Fibroblast of skin of back (primary cell): ENCODE data around the gene SNX10. TPM values are rescaled to one million over a fixed set of nuclear protein-coding genes. Genes with fewer than 3 reads are reported as not detected.
"Not testable (repeated sequence)": the region's sequence is repeated elsewhere in the genome, so short reads cannot be mapped to it uniquely, and the experiment has no call there.

Experiments
- DNase-seq: peaks from one replicate; pipeline ENCODE4 v3.0.0-alpha.2; 2013
- polyA plus RNA-seq, 2 experiments: library from polyadenylated mRNA; unstranded; fragments of 120-200 nt; gene quantifications; one replicate each; pipeline ENCODE4 v1.2.1, GENCODE V29; 2013; ENCODE audit not compliant: insufficient read length in 2 of 2

Gene SNX10, protein sequence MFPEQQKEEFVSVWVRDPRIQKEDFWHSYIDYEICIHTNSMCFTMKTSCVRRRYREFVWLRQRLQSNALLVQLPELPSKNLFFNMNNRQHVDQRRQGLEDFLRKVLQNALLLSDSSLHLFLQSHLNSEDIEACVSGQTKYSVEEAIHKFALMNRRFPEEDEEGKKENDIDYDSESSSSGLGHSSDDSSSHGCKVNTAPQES
- not detected for polyA plus RNA-seq (2013, experiment 1 of 2; ENCODE audit: insufficient read length)
- not detected for polyA plus RNA-seq (2013, experiment 2 of 2; ENCODE audit: insufficient read length)

DNA sequence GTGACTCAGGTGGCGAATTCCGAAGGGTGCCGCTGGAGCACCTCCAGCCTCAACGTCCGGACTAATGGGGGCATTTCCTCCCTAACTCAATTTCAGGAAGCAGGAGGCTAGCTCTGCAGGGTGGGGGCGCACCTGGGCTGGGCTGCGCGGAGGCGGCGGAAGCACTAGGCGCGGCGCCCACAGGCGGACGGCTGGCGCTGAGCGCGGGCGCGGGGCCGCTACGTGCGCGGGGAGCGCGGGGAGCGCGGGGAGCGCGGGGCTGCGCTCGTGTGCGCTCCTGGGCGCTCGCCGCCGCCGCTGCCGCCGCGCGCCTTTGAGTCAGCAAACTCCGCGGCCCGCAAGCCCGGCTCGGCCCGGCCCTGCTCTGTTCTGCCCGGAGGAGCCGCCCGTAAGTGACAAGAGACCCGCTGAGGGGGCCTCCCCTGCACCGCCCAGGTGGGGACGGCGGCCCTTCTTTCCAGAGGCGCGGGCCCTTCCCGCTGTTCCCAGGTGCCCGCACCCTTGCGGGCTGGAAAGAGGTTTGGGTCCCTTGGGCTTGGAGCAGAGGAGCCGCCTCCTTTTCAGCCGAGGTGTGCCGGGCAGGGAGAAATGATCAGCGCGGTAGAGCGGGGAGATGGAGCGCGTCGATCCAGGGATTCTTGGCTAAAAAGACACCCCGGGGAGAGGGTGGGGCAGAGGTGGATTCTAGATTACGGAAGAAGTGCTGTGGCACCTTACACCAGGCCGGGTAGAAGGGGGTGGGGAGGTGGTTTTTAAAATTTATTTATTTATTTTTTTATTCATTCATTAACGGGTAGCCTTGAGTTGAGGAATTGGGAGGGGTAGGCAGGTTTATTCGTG, at the start of gene SNX10:
TSS of gene SNX10 (plus strand) at position 164 of the 840 bp plus-strand sequence. CDS start 54,581 bp downstream, outside the sequence.
- no peak for DNase-seq

DNA sequence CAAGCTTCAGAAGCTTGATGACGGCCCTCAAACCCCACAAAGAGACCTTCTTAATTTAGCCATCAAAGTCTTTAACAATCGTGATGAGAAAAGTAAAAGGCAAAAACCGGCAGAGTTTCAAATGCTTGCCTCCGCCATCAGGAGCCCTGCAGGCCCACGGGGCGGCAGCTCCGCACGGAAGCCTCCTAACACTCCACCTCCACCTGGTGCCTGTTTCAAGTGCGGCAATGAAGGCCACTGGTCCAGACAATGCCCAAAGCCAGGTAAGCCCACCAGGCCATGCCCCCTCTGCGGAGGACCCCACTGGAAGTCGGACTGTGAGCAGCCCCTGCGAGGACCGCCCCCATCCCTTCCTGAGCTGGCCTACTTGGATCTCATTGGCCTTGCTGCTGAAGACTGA, 46.5 kb upstream of the SNX10 start:
- DNase-seq: no peak

DNA sequence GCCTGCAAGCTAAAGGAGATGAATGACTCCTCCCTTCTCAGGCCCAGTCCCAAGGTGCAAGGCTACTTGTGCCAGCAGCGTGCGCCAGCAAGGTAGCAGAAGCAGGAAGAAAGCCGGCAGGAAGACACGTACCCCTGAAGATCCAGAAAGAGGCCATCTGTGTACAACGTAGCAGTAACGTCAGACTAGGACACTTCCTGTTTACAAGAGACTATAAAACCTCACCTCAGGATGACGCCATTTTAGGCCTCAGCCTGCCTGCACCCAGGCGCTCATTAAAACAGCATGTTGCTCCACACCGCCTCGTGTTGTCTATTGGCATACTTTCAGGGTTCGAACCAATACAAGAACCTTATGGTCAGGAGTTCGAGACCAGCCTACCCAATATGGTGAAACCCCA, 41.4 kb upstream of the SNX10 start:
- DNase-seq: no peak

DNA sequence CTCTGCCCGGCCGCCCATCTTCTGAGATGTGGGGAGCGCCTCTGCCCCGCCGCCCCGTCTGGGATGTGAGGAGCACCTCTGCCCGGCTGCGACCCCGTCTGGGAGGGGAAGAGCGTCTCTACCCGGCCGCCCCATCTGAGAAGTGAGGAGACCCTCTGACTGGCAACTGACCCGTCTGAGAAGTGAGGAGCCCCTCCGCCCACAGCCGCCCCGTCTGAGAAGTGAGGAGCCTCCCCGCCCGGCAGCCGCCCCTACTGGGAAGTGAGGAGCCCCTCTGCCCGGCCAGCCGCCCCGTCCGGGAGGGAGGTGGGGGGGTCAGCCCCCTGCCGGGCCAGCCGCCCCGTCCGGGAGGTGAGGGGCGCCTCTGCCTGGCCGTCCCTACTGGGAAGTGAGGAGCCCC, 29.8 kb upstream of the SNX10 start:
- DNase-seq: not testable (repeated sequence)

DNA sequence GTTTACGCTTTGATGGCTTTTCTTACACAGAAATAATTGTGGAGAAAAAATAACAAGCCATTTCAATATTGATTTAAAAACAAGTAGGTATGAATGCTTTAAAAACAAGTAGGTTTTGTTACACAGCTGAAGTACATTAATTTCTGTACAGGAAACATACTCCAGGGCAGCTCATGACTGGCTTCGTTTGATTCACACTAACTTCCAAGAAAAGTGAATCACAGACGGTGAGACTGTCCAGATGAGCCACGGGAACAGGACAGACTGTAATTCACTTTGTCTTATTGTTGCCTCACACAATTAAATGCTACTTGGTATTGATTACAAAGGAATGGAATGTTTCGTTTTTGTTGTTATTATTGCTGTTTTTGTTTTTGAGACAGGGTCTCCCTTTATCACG, 26.6 kb upstream of the SNX10 start:
- no peak for DNase-seq

DNA sequence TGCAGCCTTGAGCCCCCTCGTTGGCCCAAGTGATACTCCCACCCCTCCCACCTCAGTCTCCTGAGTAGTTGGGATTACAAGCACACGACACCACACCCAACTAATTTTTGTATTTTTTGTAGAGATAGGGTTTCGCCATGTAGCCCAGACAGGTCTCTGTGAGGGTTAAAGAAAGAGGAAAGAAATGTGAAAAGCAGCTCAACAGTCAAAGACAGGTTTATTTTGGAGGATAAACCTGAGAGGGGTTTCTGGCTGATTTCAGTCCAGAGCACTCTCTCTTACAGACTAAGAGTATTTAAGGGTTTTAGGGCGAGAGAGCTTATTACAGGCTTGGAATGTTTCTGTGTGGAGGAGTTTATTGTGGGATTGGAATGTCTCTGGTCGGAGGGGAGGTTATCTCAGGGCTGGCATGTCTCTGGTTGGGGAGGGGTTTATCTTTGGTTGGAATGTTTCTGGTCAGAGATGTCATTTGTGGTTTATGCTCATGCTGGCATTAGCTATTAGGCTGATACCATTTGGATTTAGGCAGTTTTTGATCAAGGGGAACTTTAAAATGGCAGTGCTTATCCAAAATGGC, 26.1 kb upstream of the SNX10 start:
- DNase-seq: no peak

DNA sequence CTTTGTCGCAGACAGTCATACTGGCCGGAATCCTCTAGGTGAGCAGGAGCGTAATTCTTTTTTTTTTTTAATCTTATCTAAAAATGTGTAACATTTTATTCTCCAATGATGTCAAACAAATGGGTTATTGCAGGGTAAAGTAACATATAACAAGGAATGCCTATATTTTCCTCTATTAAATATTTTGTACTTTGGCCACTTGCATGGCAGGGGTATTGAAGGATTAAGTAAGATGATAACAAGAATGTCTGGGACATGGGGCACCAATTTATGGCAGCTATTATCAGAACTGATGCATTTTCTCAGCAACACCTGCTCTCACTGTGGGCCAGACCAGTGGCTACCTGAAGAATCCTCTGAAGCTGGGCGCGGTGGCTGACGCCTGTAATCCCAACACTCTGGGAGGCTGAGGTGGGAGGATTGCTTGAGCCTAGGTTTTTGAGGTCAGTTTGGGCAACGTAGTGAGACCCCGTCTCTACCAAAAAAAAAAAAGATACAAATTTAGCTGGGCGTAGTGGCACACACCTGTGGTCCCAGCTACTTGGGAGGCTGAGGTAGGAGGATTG, 24.0 kb upstream of the SNX10 start:
- DNase-seq: no peak

DNA sequence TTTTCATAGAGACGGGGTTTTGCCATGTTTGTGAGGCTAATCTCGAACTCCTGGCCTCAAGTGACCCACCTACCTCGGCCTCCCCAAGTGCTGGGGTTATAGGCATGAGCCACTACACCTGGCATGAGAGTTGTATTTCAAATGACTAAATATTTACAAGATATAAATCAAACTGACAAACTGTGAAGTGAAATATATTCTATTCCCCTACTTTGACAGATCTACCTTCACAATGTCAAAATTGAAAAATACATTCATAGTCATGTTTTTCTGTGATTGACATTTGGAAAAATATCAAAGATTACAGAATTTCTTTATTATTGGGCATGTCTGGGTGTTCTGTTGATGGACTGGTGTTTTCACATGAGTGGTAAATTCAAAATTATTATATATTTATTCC, 16.4 kb upstream of the SNX10 start:
- DNase-seq: no peak

DNA sequence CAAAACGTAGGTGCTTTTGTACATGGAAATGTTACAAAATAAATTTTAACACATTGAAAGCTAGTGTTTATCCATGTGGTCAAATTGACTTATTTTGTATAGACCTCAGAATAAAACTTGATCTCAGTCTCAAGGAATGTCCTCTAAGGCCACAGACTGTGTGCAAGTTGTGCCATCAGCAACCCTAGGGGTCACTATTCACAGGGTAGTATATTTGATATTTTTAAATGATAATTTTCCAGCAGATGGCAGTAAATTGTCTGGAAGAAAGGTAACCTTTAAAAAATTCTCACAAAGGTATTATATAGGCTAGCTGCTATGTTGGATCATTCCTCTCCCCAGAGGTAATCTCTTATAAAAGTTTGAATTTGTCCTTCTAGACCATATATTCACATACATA, 12.9 kb upstream of the SNX10 start:
- DNase-seq: peak; percentile 11

DNA sequence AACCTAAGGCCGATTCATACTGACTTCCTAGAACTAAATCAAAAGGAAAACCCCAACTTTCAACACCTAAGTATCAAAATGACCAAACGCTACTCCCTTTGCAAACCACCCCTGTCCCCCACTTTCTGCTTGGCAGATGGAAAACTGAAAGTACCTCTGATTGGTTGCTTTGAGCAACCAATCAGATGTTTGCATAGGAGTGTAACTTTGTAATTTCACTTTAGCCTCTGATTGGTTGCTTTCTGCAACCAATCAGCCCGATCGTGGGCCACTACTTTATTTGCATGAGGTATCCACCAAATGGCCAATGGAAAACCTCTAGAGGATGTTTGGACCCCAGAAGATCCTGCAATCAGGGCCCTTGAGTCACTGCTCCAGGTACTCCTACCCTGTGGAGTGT, 12.3 kb upstream of the SNX10 start:
- DNase-seq: no peak

DNA sequence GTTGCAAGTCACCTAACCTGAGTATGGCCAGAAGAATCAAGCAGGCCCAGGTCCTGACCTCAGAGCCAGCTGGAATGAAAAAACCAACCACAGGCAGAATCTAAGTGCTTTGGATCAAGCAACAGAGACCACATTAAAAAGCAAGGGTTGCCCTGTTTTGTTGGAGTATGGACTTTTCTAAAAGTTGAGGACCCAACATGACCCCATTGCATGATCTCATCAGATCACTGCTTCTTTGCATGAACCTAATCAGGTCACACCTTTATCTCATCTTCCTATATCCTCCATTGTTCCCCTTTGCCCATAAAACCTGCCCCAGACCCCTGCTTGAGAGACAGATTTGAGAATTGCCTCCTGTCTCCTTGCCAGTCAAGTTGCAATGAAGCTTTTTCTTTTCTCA, 11.6 kb upstream of the SNX10 start:
- no peak for DNase-seq

DNA sequence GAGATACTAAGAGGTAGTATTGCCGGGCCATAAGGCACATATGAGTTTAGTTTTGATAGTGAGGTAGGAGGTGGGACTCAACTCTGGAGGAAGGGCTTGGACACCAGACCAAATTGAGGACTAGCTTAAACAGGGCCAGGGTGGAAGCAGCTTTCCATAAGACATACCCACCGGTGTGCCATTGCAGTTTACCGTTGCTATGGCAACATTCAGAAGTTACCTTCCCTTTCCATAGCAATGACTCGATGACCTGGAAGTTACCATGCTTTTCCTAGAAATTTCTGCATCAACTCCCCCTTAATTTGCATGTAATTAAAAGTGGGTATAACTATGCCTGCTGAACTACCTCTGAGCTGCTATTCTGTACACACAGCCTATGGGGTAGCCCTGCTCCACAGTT, 10.9 kb upstream of the SNX10 start:
- no peak for DNase-seq

DNA sequence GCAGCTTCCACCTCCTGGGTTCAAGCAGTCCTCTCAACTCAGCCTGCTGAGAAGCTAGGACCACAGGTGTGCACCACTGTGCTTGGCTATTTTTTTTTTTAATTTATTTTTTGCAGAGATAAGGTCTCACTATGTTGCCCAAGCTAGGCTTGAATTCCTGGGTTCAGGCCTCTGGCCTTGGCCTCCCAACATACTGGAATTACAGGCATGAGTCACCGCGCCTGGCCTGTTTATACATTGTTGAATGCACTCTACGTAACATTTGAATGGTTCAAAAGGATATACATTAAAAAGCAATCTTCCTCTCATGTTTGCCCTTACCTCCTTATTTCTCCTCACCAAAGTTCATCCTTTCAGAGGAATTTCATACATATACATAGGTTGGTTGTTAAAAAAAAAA, 7.2 kb upstream of the SNX10 start:
- DNase-seq: no peak

DNA sequence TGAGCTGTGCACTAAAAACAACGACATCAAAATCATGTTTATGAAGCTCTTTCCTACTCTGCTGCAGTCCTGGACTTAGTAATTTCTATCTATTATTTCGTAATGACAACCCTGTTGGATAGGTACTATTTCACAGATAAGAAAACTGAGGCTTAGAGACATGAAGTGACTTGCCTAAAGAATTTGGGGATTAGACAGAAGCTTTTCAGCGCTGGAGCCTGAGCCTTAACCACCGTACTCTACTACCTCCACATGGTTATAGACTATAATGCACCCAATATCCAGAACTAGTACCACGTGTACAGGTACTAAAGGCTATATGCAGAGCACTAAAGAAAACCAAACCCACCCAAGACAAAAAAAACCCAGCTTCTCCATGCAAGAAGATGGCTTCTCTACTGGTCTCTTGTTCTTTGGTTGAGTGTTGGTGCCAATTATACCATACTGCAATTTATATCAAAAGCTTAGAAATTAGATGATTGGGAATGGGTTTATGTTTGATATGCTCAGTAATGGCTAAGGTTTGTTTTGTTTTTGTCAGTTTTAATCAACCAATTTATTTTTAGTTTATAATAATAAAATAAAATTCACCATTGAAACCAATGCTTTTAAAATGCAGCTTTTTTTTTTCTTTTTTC, 6.5 kb upstream of the SNX10 start:
- no peak for DNase-seq

DNA sequence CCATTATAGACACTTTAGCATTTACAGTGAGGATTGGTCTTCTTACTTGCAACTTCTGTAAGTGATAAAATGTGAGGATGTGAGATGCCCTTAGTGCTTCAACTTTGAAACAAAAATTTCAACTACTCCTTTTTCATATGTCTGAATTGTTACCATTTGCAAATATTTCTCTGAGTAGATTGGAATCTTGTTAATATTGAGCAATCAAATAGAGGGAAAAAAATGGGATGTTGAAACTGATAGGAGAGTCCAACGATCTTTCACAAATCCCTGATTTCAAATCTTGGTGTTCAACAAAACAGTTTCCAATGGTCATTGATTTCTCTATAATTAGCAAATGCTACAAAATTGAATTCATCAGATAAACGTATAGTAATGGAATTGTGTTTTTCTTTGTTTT, 5.5 kb upstream of the SNX10 start:
- DNase-seq: no peak

DNA sequence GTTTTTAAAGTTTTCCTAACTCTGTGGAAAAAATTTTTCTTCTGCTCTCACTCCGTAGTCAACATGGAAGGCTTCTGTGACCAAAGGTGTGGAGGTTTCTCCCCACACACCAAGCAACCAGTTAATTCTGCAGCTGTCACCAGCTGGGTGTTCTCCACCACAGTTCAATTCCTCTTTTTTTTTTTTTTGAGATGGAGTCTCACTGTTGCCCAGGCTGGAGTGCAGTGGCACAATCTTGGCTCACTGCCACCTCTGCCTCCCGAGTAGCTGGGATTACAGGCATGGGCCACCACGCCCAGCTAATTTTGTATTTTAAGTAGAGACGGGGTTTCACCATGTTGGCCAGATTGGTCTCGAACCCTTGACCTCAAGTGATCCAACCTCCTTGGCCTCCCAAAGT, 3.5 kb upstream of the SNX10 start:
- not testable (repeated sequence) for DNase-seq

DNA sequence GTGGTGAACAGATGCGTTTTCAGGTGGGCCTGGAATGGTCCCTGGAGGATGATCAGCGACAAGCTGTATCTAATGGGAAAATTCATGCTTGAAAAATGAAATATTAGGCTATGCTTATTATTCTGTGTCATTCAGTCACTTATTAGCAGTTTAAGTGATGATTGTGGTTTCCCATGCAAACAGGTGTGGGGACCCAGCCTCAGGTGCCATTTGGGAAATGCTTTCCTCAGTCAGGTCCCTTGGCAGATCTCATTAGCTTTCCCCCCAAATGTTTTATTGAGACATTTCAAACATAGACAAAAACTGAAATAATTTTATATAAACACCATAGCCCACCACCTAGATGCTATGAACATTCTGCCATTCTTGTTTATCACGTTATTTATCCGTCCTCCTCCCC, 411 bp upstream of the SNX10 start:
- no peak for DNase-seq

DNA sequence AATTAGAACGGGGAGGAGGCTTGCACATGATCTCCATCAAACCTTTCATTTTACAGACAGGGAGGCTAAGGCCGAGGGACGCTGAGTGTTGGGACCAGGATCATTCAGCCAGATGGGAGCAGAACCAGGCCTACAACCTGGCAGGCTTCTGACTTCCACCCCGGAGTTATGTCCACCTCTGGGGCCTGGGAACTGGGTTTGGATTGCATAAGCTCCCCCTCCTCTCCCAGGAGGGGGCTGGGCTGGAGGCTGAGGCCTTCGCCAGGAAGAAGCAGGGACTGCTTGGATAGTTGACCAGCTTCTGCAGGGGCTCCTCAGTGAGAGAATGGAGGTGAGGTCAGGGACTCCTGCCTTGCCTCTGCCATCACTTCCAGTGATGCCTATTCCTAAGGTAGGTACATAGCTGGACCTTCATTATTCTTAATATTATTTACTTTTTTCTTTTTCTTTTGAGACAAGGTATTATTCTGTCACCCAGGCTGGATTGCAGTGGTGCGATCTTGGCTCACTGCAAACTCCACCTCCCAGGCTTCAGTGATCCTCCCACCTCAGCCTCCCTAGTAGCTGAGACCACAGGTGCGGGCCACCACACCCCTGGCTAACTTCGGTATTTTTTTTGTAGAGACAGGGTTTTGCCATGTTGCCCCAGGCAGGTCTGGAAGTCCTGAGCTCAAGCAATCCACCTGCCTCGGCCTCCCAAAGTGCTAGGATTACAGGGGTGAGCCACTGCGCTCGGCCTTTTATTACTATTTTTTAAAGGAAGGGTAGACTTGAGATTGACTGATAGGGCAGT, 1.3 kb downstream of the SNX10 start:
- DNase-seq: no peak

DNA sequence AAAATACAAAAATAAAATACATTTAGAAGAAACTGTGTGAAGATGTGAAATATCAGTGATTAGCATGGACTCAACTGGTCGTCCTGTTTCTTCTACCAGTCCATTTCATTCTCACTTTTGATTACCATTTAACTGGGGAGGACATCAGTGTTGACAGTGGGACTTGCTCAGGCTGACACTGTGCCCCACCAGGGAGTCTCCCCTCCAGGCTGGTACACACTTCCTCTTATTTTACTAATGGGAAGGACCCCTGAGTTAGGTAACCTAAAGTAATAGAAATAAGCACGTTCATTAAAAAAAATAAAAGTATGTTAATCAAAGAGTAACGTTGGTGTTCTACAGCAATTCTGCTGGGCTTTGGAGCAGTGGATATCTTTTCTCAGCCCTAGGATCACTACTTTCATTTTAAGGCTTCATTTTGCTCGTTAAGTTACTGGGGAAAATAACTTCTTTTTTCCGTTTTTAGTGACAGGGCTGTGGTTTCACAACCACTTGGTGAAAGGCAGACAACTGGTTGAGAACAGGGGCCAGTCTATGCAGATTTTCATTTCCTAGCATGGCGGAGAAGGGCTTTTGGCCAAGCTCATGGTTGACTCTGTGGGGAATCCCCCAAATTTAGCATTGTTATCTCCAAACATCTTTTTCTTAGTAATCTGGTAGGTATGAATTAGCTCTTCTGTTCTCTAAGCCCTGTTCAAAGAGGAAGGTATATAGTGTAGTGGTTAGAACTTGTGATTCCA, 2.1 kb downstream of the SNX10 start:
- no peak for DNase-seq

DNA sequence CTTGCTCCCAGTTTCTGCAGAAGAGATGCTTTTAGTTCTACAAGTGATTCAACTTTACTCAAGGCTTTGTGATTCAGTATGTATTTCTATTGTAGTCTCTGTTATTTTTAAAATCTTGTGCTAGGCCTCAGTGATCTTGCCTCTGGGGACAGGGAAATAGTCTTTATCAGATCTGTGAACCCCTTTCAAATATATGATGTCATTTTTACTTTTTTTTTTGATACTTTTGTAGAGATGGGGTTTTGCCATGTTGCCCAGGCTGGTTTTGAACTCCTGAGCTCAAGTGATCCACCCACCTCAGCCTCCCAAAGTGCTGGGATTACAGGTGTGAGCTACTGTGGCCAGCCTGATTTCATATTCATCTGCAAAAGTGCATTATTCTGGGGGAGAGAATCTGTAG, 3.4 kb downstream of the SNX10 start:
- DNase-seq: no peak

DNA sequence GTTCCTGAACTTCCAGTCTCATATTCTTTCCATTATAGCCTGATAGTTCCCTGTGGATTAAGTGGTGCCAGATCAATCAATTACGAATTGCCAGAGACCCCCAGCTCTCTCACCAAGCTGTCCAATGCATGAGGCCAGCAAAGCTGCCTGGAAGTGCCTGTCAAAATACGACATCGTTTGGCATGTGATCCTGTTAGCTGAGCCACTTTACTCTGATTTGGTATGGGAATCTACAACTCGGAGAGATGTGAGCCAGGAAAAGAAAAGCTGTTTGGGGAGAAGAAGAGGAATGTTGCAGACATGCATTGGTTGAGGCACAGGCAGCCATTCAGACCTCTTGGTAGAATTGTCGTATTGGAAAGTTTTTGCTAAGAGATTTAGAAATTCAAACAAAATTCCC, 3.9 kb downstream of the SNX10 start:
- DNase-seq: no peak
